HG02763 (cell line): Measurements from ENCODE around the gene FBXO36.
"Not testable (repeated sequence)": the region's sequence is repeated elsewhere in the genome, so short reads cannot be mapped to it uniquely, and the experiment has no call there.

Experiments used
- ATAC-seq: cut with Tn5 transposase; IDR thresholded peaks from one replicate; pipeline ENCODE4 v1.9.1; 2021; ENCODE audit warnings: mild to moderate bottlenecking, moderate library complexity; ENCODE audit not compliant: unreplicated experiment

FBXO36 gene

DNA sequence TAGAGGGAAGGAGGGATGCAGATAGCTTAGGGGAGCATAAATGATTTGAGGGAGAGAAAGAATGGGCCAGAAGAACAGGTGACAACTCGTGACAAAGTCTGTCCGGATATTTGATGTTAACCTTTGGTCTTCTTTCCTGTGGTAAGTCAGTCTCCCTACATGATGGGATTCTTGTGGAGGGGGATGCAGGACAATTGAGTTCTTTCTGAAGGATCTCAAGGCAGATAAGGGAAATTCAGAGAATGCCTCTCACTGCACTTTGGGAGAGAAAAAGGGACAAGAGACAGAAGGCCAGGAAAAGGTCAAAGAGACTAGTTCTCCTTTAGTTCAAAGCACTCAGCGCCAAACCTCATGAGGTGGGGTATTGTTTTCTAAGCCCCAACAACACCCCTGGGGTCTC lies 34.2 kb downstream of the FBXO36 start:
- no peak for ATAC-seq

DNA sequence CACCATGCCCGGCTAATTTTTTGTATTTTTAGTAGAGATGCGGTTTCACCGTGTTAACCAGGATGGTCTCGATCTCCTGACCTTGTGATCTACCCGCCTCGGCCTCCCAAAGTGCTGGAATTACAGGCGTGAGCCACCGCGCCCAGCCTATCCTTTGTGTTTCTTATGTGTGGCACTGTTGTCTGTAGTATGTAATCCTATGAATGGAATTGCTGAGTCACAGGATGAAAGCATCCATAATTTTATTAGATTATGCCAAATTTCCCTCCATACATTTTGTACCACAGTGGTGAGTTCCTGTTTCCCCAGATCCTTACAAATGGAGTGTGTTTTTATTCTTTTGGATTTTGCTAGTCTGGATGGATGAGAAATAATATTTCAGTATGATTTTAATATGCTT lies 41.3 kb downstream of the FBXO36 start:
- not testable (repeated sequence) for ATAC-seq

DNA sequence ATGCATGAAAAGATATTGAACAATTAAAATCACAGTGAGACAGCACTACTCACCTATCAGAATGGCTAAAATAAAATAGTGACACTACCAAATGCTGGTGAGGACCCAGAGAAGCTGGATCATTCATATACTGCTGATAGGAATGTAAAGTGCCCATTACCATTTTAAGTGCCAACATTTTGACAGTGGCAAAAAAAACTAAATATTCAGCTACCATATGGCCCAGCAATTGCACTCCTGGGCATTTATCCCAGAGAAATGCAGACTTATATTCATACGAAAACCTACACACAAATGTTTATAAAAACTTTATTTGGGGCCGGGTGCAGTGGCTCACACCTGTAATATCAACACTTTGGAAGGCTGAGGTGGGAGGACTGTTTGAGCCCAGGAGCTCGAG lies 47.6 kb downstream of the FBXO36 start:
- no peak for ATAC-seq

DNA sequence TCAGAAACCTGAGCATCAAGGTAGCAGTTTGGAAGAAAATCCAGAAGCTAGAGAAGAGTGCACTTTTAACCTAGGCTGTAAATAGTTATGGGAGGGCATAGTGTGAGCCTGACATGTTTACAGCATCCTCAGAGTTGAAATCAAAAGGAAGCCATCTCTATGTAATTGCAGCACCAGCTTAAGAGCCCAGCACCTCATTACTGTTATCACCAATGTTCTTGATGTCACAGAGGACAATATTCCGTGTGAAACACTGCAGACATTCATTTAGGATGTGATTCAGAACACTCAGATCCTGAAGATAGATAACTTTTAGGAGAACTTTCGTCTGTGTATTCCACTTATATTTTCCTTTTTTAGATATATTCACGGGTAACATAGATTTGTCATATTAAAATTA lies 48.1 kb downstream of the FBXO36 start:
- ATAC-seq = no peak

DNA sequence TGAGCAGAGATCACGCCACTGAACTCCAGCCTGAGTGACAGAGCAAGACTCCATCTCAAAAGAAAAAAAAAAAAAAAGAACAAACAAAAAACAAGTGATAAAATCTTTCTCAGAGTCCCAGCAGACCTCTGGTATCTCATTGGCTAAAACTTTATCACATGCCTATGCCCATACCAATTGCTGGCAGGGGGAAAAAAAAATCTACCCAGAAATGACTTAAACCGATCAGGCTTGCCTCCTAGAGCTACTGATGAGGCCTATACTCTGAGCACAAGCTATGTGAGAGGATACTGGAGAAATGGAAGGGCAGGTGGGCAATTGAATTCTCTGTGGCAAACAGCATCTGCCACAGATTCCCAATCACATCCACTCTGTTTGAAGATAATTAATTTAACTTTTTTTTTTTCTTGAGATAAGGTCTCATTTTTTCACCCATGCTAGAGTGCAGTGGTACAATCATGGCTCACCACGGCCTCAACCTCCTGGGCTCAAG lies 49.0 kb downstream of the FBXO36 start:
- ATAC-seq = no peak

DNA sequence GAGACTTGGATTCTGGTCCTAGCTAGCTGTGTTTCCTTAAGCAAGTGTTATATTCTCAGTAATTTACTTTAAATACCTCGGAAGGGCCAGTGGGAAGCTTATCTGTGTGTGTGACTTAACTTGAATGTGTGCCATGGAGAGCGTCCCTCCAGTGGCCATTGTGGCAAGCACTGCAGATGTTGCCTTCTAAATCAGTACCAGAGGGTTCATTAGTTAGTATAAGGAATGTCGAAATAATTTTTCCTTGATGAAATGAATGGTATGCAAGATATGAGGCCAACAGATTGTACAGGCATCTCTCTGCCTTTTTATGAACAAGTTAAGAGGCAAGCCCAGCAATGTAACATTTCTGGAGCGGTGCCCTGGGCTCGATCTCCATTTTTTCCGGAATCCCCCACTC lies 52.0 kb downstream of the FBXO36 start:
- no peak for ATAC-seq

DNA sequence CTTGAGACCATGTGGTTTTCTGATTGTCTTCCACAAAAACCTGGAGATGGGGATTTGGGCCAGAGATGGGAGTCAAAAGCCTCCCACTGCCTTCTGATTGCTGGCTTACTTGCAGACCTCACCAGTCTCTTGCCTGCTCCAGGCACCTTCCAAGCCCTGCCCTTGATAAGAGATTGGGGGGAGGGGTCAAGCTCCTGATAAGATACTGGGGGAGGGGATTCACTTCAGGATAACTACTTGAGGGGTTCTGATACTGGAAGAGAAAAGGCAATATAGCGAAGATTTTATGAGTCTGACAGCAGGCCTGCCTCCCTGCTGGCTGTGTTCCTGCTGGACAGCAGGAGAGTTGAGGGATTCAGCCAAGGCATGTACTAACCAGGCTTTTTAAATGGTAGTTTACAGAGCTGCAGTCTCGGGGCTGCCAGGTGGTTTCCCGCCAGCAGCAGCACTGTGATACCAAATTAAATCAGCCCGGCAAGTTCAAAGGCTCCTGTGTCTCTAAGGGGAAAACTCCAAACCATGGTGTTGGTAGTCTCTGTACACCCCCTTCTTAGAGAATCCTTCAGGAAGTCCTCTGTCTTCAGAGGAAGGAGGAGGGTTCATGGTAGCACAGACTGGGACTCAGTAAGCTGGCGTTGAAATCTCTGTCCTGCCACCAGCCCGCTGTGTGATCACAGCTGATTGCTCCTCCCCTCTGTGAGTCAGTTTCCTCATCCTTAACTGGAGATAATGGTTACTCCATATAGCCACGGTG lies 58.3 kb downstream of the FBXO36 start:
- ATAC-seq = no peak

DNA sequence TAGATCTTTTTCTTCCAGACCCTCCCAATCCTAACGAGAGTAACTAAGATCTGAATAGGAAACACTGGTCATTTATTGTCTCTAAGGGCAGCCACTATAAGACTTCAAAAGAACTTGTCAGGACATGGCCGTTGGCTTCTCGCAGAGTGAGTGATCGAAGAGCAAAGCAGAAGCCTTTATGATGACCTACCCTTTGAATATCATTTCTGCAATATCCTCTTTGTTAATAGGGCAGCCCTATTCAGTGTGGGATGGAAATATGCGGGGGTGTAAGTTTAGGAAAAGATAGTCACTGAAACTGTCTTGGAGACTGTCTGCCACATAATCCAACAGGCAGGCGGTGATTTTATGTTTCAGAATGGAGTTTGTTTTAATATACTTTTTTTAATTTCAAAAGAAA lies 70.9 kb downstream of the FBXO36 start:
- ATAC-seq = no peak

DNA sequence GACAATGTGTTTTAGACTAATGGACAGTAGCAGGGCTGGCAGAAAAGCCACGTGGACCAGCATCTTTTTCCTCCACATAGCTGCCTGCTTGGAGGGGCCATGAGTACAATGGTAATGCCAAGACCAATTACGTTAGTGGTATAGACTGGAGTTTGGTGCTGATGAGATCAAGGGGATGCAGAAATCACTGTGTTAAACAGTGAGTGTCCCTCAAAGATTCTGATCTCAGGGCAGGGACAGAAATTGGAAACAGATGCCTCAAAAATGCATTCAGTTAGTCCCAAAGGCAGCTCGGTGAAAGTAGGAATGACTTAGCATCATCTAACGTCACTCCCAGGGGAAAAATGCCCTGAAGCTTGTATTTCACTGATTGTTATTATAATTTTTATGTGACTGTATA lies 74.0 kb downstream of the FBXO36 start:
- ATAC-seq = no peak

DNA sequence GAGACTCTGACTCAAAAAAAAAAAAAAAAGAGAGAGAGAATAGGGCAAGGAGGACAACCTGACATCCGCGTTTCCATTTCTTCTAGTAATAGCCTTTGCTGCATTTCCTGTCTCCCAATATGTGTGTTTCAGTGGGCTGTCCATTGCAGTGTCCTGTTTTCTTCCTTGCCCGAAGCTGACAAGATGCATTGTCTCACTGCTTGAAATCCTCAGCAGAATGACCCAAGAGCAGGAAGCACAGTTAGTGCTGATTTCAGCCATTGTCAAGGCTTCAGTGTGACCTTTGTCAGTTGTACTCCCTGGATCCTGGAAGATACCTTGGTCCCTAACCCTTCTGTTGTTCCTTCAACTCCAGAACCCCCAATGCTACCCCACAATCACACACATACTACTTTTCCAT lies 75.3 kb downstream of the FBXO36 start:
- no peak for ATAC-seq

DNA sequence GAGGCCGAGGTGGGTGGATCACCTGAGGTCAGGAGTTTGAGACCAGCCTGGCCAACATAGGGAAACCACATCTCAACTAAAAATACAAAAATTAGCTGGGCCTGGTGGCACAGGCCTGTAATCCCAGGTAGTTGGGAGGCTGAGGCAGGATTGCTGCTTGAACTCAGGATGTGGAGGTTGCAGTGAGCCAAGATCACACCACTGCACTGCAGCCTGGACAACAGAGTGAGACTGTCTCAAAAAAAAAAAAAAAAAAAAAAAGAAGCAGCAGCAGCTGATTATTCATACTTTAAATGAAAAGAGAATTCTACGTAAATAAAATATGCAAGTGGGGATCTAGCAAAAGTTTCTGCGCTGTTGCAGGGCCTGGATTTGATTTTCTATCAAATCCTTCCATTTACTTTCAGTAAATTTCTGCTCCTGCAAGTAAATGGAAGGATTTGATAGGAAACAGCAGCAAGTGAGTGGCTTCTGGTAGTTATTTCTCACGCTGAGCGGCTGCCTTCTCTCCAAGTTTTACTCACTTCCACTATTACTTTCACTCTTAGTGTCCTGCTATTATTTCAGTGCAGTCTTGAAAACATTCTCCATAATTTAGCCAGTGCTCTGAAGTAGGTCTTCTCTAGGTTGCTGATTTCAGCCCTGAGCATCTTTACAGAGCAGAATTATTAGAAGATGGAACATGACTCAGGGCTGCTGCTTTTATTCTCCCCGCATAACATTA lies 78.0 kb downstream of the FBXO36 start:
- ATAC-seq = peak; percentile 73

DNA sequence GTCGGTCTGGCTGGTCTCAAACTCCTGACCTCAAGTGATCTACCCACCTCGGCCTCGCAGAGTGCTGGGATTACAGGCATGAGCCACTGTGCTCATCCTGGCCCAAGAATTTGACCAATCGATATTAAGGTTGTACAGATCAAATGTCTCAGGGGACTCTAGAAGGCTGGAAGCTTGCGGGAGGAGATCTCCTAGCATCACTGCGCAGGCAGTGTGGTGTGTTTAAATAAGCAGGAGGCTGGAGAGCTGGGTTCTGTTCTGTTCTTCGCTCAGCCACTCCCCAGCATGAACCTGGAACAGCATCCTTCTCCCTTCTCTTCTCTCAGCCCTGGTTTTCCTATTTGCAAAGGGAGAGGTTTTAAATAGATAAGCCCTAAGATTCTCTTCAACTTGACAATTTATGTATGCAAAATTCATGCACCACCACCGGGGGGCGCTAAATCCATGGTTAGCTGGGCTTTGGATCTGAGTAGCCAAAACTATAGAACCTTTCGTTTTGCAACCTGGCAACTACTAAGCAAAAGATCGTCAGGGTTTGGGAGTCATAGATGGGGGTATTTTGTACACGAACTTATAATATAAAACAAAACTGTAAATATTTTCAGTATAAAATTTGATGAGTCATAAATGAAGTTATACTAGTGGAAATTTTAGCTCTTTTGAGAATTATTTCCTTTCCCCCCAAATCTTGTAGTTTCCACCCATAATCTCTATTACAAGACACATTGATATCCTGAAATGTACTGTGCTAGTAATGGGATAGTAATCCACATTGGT lies 85.8 kb downstream of the FBXO36 start:
- no peak for ATAC-seq

DNA sequence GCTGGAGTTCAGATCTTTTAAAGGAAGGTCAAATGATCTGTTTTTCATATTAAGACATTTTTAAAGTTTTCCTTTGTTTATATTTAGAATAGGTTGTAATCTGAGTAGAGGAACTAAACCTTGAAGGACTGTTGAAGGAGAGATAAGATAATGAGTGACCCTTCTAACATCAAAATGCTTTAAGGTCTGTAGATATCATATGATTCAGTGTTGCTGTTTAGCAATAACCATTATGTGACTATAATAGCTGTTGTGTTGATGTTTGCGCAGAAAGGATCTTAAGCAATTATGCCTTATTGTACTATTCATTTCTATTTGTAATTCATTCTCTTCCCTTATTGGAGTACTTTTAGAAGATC lies 86.4 kb downstream of the FBXO36 start:
- ATAC-seq = no peak

DNA sequence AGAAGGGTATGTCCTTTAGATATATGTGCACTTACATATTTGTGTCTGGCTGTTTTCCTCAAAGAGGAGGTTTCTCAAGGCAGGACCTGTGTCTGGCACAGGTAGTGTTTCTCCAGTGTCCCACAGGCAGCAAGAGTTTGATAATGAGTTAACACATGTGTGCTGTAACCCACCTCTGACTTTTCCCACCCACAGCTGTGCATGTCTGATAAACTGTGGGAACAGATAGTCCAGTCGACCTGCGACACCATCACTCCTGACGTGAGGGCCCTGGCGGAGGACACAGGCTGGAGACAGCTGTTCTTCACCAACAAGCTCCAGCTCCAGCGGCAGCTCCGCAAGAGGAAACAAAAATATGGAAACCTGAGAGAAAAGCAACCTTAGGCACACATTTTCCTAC lies 88.2 kb downstream of the FBXO36 start:
- no peak for ATAC-seq

DNA sequence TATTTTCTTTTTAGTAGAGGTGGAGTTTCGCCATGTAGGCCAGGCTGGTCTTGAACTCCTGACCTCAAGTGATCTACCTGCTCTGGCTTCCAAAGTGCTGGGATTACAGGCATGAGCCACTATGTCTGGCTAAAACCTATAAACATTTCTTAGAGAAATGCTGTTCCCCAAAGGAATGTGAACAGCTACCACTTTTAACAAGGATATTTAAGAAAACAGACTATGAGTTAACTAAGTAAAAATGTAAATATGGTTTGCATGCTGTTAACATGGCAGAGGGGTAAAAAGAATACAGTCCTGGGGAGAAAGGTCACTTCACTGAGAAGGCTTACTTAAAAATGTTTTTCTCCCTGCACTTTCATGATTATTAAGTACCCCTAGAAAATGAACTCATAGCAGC lies 89.3 kb downstream of the FBXO36 start:
- ATAC-seq = no peak

DNA sequence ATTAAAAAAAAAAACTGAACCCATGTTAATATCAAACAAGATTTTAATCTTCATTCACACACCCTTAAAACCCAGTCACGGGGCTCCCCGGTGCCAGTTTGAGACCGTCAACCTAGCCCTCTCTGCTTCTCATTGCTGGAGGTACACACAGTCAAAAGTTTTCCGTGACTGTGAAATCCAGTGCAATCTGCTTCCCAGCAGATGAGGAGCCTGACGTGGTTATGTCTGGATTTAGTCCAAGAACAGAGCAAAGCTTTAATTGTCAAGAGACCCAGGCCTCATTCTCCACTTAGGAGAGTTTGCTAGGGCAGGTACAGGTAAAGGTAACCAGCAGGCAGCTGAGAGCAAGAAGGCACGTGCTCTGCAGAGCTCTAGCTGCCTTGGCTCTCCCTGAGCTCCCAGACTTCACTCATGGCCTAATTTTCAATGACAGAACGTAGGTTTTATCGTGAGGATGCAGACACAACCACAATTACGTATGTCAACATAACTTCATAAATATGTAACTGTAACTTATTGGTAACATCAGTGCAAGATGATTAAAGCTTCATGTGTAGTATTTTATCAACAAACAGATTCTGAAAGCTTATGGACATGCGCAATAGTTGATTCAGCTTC lies 90.1 kb downstream of the FBXO36 start:
- no peak for ATAC-seq

DNA sequence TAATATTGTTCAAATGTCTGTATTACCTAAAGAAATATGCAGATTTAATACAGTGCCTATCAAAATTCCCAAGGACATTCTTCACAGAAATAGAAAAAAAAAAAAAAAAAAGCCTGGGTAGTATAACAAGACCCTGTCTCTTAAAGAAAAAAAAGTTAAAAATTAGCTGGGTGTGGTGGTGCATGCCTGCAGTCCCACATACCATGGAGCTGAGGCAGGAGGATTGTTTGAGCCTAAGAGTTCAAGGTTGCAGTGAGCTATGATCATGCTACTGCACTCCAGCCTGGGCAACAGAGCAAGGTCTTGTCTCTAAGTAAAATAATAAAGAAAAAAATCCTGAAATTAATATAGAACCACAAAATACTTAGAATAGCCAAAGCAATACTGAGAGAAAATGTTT lies 94.5 kb downstream of the FBXO36 start:
- ATAC-seq = no peak

DNA sequence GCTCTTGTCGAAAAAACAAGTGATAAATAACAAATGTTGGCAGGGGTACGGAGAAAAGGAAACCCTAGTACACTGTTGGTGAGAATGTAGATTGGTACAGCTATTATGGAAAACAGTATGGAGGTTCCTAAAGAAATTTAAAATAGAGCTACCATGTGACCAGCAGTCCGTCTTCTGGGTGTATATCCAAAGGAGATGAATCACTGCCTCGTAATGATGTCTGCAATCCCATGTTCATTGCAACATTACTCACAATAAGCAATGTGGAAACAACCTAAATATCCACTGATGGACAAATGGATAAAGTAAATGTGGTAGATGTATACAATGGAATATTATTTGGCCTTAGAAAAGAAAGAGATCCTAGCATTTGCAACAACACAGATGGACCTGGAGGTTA lies 95.8 kb downstream of the FBXO36 start:
- ATAC-seq = no peak

DNA sequence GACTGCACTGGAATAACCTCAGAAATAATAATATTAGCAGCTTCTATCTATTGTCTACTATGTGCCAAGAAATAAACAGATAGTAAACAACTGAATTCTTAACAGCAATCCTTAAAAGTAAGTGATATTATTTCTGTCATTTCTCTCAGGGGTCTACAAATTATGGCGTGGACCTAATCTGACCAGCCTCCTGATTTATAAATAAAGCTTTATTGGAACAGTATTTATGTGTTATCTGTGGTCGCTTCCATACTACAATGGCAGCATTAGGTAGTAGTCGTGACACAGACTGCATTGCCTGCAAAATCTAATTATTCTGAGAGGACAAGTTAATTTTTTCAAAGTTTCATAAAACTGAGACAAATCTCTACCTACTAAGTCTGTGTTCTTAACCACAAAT lies 97.4 kb downstream of the FBXO36 start:
- no peak for ATAC-seq

DNA sequence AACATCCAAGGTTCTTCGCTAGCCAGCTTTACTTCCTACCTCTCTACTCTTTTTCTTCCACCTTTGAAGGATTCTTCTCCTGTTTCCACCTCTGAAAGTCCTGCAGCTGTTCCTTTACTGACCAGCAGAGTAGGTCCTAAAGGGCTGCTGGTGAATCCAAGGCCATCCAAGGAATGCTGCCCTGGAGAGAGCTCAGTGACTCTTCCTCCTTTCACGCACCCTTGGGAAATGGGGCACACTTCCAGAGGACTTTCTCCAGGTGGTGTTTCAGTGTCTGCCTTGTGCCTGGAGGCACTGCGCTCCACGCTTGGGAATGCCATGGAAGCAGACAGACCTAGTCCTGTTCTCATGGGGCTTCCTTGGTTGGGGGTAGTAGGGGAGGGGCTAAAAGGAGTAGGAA lies 101.0 kb downstream of the FBXO36 start:
- no peak for ATAC-seq

DNA sequence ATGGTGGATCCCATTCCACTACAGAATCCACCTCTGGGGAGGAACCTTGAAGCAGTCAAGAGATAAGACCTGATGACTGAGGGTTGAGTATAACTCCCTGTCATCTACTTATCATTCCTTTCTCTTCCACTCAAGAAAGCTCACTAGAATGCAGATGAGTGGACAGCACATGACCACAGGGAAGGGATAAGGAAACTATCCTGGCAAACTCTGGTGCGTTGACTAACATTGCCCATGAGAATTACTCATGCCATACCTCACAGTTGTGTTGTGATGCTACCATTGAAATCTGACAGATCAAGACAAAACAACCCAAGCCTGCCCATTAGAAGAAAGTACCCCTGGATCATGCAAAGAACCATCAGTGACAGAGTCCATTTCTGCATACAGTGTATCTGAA lies 119.9 kb downstream of the FBXO36 start:
- ATAC-seq = no peak
